Stimulated activated CD4-positive, alpha-beta T cell treated with anti-CD3 and anti-CD28 coated beads, Interleukin-1b, Interleukin-23, amount 100 ng/mL, for 1 hour (primary cell): Measurements from ENCODE around the gene DRGX.

ENCODE experiments used
- DNase-seq, 2 donors: peaks; one replicate each; pipeline ENCODE4 v3.0.0-alpha.2; 2020; ENCODE audit warnings: low read depth in 2 of 2

The DRGX gene

GRCh38 chr10:49338604-49339003, 57.3 kb downstream of the DRGX start:
- DNase-seq, result no peak

GRCh38 chr10:49335364-49335972, 60.4 kb downstream of the DRGX start:
- no peak for DNase-seq

- no peak for DNase-seq
Observed at GRCh38 chr10:49334964-49335363, 60.9 kb downstream of the DRGX start.

GRCh38 chr10:49333192-49333591, 62.7 kb downstream of the DRGX start:
- DNase-seq, result no peak

- DNase-seq, result no peak
Observed at GRCh38 chr10:49332768-49333167, 63.1 kb downstream of the DRGX start.

DNA sequence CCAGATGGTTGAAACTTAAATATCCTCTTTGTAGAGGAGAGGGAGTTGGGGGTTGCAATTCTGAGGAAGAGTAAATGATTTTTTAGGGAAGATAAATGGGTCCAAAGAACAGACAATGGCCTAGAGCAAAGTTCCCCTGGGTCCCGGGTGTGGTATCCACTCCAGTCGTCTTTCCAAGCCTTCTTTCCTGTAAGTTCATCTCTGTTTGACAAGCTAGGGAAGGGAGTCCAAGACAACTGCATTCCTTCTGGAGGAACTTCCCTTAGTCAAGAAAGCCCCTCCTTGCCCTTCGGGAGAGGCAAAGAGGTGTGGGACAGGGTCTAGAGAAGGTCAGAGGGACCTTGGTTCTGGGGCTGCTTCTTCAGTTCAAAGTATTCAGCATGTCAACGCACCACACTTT, 63.6 kb downstream of the DRGX start:
- no peak for DNase-seq

DNA sequence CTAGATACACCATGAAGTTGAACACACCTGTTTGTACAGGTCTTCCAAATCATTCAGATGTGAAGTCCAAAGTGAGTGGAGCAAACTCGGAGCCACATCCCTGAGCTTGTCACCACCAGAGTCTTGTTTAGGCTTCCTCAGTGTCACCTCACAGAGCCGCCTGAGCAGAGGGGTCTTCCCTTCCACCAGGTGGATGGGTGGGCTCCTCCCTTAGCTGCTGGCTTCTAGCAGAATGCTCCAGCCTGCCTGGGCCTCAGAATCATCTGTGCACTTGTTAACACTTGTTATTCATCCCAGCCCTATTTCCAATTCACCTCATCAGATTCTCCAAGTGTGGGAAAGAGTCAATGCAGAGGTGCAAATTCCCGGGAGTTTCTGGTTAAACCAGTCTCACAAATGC, 64.5 kb downstream of the DRGX start:
- DNase-seq, result no peak

GRCh38 chr10:49330127-49330665, 65.7 kb downstream of the DRGX start:
- DNase-seq, result no peak

DNA sequence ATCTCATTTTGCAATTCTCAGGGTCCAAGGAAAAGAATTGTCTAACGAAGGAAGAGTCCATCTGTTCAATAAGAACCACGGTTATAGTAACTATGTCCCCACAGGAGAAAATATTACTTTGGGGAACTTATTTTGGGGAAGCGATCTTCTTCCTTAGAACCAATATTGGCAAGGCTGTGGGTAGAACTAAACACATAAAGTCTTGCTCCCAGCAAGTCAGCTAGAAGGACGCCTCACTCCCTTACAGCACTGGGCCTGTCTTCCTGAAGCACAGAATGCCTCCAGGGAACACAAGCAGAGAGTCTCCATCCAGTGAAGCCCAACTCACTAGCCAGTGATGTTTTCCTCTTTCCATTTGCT, 66.8 kb downstream of the DRGX start:
- no peak for DNase-seq

DNA sequence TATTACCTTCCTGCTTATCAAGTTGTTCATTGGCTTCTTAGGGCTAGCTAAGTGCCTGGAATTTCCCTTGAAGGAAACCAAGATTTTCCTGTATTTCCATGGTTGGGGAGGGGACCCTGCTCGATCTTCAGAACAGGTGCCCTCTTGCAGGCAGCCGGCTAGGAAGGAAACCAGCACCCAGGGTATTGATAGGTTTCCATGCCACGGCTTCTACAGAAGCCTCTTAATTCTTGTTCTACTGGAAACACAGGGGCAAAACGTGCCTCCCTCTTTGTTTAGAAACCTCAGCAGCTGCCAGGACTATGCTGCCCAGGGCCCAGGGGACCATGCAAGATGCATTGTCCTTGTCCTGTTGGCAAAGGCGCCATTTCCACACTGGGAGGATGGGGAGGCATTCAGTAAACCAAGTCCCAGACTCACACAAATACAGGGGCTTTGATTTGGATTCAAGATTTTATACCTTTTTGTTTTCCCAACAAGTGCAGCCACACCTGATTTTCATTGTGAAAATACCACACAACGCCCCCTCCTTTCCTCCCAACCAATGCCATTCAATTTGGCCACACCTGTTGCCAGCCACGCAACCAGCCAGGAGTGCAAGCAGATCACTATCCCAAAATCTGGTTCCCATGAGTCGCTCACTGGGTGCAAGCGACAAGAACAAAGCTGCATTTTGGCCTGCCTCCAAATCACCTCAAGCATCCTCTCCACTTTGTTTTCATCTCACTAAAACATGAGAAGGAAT, 67.3 kb downstream of the DRGX start:
- DNase-seq, result no peak

DNA sequence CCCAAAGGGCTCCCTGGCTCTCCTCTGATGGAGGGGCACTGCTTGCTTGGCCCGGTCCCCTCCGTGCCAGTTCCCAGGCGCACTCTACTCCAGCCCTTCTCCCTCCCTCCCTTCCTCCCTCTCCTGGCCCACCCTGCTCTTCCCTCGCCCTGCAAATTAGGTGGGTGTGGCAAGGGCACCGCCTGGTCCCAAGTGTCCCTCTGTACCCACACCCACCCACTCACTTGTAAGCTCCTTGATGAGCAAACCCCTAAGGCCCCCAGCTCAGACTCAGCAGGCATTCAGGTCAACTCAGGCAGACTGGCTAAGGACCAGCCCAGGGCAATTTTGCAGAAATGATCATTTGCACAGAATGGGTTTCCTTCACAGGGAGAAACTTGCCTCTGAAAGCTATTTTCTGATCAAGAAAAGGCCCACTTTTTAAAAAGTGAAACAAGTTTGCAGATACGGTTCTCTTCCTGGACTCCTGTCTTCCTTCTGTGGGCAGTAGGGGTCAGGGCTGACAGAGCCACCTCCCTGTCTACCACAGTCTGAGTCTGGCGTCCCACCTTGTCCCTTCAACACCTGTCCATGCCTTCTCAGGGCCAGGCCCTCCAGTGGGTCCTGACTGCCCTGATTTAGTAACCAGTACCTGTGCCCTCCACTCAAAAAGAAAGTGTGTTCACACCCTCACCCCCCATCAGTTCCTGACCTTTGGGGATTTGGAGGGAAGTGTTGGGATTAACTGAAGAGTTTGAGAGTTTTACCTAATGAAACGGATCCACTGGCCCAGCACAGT, 68.7 kb downstream of the DRGX start:
- no peak for DNase-seq

DNA sequence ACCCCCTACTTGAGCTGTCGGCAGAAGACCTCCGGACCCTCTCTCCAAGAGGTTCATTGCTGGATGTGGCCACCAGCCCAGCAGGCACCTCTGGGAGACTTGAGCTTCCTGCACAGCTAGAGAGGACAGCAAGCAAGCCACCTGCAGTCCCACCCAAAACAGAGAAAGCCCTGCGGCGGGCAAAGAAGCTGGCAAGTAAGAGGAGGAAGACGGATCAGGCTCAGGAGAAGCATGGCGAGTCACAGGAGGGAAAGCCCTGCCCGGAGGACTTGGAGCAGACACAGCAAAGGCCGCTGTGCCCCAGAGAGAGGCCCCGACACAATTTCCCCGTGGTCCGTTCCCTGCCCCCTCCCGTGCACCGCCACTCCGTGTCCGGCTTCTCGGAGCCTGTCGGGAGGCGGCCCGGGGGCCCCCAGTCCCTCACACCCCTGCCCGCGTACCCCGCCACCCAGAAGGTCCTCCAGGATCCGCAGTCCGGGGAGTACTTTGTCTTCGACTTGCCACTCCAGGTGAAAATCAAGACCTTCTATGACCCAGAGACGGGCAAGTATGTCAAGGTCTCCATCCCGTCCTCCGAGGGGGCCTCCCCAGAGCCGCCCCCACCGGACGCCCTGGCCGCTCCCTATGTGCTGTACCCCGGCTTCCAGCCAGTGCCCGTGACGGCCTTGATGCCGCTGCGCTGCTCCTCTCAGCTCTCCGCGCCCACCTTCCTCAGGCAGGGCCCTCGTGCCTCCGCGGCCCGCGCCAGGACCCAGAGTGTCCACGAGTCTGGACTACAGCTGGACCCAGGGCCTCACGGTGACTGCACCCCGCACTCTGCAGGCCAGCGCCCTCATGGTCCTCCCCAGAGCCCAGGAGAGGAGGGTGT, 69.7 kb downstream of the DRGX start:
- DNase-seq, result no peak

DNA sequence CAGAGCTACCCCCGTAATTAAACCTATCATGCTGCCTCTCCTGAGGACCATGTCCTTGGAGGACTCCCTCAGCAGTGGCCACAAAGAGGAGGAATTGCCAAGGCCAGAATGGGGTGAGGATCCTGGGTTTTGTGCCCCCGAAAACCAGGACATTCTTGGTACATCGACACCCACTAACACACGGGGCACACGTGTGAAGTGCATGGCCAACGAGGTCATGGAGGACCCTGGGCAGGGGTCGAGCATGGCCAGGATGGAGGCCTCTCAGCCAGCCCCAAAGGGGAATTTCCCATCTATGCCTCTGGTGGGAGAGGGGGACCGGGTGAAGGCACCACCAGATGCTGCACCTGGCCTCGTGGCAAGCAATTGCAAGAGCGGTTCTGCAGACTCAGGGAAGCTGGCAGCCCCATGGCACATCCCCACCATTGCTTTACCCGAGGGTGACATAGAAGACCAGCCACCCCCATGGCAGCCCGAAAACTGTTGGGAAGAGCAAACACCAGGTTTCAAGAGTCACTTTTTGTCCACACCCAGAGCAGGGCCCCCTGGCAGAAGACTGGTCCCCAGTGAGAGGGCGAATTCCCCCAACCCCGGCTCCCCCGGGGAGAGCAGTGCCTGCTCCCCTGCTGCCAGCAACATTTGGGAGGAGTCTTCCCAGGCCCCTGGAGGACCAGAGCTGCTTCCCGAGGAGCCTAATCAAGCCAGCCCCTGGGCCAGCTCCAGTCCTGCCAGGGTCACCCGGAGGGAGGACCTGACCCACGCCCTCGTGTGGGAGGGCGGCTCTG, 70.6 kb downstream of the DRGX start:
- DNase-seq, result no peak

DNA sequence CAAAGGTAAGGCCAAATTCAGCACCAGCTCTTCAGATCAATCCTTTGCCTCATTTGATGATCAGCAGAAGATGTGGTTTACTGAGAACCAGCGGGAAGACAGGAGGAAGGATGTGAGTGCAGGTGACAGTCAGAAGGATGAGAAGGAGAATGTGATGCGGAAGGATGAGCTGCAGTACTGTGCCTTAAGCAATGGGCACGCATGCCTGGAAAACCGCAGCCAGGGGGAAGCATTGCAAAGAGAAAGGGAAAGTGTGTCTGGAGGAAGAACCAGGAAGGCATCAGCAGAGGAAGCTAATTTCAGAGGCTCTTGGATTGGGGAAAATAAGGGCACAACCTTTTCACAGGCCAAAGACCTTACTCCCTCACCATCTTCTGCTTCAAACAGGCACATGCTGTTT, 71.2 kb downstream of the DRGX start:
- no peak for DNase-seq

DNA sequence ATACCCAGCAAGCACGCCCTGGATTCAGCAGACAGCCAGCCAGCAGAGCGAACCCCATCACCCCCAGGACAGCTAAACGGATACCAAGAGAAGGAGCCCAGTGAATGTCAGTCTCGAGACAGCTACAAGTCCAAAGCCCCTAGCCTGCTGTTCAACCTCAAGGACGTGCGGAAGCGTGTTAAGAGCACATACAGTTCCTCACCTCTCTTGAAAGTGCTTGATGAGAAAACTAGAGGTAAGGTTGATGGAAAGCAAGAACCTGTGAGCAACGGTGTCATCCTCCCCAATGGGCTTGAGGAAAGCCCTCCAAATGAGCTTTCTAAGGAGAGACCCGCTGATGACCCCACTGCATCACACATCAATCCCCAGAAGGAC, 72.0 kb downstream of the DRGX start:
- no peak for DNase-seq

GRCh38 chr10:49323171-49323895, 72.6 kb downstream of the DRGX start:
- DNase-seq, result no peak

DNA sequence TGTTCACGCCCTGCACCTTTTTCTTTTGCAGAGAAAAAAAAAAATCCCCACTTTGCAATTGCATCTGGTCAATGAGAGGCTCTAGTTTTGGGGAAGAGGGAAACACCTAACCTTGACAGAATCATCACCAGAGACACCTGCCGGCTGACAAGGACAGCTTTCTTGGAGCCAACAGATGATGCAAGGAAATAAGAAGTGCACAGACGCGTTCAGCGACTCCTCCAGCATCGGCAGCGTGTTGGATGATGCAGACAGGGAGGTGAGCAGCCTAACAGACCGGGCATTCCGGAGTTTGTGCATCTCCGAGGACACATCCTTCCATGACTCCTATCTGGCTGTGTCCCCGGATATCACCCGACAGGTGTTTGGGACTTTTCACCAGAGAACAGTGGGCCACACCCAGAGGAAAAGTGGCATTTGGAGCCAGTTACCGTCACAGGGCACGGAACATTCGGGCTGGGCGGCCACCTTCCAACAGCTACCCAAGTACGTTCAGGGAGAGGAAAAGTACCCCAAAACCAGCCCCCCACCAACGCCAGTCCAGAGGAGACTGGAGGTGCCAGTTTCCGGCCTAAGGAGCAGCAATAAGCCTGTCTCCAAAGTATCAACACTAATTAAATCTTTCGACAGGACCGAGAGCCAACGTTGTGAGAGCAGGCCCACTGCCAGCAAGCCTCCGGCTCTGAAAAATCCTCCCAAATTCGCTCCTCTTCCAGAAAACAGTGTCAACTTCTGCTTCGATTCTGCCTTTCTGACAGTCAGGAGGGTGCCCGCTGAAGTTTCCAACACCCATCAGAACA, 73.3 kb downstream of the DRGX start:
- DNase-seq, result no peak

DNA sequence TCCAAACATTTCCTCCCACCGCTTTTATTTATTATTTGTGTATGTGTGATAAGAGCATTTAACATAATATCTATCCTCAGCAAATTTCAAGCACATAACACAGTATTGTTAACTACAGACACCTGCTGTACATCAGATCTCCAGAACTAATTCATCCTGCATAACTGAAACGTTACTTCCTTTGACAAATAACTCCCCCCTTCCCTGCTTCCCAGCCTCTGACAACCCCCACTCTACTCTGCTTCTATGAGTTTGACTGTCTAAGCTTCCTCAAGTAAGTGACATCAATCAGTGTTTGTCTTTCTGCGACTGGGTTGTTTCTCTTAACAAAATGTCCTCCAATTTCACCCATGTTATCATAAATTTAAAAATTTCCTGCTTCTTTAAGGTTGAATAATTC, 74.9 kb downstream of the DRGX start:
- no peak for DNase-seq

DNA sequence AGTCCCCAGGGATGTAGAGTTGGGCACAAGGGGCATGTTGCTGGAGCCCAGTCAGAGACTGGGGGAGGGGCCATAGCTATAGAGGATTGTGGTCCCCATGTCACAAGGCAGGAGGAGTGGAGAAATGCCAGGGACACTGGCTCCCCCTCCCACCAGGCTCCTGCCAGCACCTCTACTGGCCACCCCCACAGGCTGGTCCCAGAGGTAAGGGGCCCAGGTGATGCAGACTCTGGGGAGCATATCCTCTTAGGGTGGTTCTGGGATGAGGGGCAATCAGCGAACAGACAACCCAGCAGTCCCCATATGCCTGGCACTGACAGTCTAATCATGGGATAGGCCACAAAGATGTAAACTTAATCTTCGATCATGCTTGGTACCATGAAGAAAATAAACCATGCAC, 75.7 kb downstream of the DRGX start:
- no peak for DNase-seq

GRCh38 chr10:49319206-49319605, 76.7 kb downstream of the DRGX start:
- no peak for DNase-seq
